AG10803 (cell line): Measurements from ENCODE around the gene PDE9A.

ENCODE experiments used
- DNase-seq: peaks from one replicate; pipeline ENCODE4 v3.0.0; 2010; ENCODE audit warnings: low read depth
- H3K4me3 ChIP-seq: 2 replicates; pipeline ENCODE4 v1.5.1; 2011; ENCODE audit warnings: mild to moderate bottlenecking, low read length, control low read depth
- CTCF ChIP-seq: conservative IDR thresholded peaks from 2 replicates; pipeline ENCODE4 v1.5.1; 2011; ENCODE audit warnings: mild to moderate bottlenecking, low read length, control low read depth, inconsistent platforms

Gene PDE9A

DNA sequence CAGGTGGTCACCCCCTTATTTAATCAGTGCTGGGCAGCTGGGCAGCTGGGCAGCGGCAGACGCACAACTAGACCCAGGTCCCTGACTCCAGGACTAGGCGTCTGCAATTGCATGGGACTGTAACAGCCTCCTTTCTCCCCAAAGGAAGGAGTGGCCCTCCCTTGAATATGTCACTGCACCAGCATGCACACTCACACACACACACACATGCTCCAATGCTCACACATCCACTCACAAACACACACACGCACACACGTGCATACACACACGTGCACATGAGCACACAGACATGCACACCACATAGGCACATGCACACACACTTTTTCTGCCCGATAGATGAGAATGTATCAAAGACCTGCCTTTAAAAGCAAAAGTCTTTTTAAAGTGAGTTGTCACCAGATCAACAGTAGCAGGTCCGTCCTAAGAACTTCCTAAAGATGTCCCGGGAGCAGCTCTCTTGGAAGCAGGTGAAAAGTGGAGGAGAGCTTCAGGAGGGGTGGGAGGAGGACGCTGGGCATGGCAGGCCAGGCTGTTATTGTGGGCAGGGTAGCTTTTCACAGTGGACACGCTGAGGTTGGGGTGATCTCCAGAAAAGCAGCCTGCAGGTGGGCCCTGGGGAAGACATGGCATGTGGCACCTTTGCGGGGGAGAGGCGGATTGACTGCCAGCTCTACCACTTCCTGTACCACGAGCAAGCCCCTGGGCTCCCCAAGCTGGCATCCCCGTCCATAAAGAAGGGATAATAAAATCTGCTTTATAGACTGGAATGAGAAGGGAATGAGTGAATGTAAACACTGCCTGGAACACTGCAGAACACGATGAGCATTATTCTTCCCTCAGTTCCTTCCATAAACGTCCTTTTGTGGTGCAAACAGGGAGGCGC is 1.7 kb downstream of the PDE9A start:
- no peak for DNase-seq
- H3K4me3 ChIP-seq = no peak overlapping the region

GRCh38 chr21:42655796-42656770 is 2.7 kb downstream of the PDE9A start:
- DNase-seq = no peak
- TF ChIP-seq CTCF = no peak
- no peak overlapping the region for H3K4me3 ChIP-seq

More for the DNA sequence above, 1.7 kb downstream of the PDE9A start:
- no peak for TF ChIP-seq CTCF

GRCh38 chr21:42656872-42657271 is 3.5 kb downstream of the PDE9A start:
- no peak overlapping the region for H3K4me3 ChIP-seq
- no peak for DNase-seq
- no peak for TF ChIP-seq CTCF

DNA sequence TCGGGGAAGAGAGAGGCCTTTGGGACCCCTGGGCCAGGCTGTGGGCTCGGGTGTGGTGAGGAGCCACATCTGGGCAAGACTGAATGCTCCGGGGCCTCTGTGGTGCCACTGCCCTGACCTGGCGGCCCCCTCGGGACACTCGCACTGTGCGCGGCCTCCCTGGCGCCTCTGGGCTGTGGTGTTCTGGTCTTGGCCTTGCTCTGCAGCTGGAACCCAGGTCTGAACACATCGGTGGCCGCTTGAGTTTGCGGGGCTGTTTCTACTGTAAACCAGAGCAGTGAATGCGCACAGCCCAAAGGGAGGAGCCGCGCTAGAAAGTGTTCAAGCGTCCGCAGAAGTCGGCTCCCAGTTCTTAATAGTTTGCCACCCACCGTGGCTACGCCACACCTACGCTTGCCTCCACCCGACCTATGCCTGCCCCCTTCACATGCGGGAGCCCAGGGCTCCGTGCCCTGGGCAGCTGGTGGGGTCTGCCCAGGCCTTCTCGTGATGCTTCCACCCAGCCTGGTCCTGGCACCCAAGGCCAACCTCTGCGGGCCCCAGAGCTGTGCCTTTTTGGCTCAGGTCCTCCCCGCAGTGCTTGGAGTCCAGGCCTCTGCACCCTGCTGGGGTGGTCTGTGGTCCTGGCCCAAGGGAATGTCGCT is 4.4 kb downstream of the PDE9A start:
- H3K4me3 ChIP-seq = no peak overlapping the region
- no peak for DNase-seq
- TF ChIP-seq CTCF = no peak

- no peak overlapping the region for H3K4me3 ChIP-seq
- TF ChIP-seq CTCF = no peak
- no peak for DNase-seq
Observed at GRCh38 chr21:42658320-42659105, 5.1 kb downstream of the PDE9A start.

DNA sequence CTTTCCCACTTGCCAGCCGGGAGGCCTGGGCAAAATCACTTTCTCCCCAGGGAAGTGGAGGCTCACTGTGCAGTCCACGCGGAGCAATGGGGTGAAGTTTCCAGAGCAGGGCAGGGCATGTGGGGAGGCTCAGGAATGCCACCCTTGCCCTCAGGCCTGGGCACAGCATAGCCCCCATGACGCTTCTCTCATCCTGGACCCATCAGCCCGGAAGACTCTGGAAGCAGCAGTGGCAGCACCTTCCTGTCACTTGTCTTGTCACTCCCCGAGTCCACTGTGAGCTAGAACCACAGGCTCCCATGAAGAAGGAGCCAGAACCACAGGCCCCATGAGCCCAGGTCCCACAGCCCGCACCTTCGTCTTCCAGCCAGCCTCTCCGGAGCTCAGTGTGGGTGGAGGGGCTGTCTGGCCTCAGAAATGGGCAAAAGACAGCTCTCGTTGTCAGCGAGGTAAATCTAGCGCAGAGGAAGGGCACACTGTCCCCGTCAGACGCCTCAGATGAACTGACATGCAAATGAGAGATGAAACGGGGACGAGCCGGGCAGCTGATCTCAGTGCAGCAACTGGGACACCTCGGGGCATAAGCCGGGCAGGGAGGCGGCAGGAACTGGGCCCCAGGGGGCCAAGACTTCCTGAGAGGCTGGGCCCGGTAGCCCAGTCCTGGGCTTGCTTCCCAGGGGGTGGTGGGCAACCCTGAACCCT is 6.1 kb downstream of the PDE9A start:
- TF ChIP-seq CTCF = no peak
- no peak for DNase-seq
- no peak overlapping the region for H3K4me3 ChIP-seq
